GM21576 (cell line): ENCODE measurements around the gene TSPAN18.

Experiments used
- ATAC-seq: cut with Tn5 transposase; IDR thresholded peaks from one replicate; pipeline ENCODE4 v1.9.1; 2021; ENCODE audit warnings: mild to moderate bottlenecking, moderate library complexity; ENCODE audit not compliant: unreplicated experiment

The TSPAN18 gene

DNA sequence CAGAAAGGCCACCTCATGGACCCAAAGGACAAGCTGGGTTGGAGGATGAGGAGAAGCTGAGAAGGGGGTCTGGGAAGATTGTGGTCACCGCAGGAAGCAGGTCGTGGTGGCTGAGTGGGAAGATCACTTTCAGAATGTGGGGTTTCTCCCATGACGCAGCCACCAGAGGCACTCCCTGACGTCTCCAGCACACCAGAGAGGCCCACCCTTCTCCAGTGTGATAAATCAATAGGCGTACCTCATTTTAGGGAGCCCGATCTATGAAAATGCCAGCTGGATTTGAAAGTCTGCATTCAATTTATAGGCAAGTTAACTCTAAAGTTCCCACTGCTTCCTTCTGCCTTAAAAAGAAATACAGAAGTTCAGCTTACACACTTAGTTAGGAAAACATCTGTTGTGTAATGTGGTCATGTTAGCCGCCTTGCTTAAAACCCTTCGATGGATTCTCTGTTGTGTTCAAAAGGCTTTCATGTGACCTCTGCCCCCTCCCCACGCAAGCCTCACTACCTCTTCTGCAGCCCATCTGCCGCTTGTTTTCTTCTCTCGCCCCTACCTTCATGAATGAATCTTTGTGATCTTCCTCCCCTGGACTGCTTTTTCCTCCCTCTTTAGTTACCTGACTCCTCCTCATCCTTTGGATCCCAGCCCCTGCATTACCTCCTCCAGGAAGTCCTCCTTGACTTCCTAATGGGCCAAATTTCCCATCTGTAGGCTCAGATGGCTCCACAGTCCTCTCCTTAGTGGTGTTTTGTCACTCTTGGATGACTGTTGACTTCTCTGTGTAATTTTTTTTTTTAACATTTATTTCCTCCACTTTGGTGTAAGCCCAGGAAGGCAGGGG, 10.7 kb downstream of the TSPAN18 start:
- no peak for ATAC-seq

DNA sequence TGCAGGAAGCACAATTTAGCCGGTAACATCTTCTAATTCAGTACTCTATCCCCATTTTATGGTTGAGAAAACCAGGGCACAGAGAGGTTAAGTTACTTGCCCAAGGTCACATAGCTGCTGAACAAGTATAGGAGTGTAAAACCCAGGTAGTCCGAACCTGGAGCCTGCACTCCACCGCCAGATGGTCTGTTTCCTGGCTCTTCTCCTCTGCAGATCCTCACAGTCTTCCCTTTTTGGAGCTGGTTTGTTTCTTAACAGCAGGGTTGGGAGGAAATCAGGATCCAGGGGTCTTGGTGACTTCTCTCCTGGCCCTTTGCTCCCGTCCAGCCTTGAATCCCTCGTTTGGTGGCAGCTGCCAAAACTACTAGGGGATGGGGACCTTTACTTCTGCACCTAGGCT, 12.0 kb downstream of the TSPAN18 start:
- ATAC-seq = no peak

DNA sequence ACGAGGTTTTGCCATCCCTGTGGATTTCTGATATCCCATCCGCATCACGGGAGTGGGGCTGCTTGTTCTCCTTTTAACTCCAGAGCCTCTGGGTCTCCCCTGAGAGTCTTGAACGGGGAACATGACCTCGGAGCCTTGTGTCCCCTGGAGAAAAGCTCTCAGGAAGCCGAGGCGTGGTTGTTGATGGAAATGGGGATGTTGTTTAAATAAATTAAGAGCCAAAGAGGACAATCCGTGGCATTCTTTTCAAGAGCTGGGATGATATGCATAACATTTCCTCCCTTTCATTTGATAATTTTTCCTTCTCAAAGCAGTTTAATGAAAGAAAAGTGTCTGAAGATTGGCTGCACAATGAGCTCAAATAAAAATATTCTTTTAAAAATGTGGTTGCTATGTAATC, 14.2 kb downstream of the TSPAN18 start:
- ATAC-seq = no peak

DNA sequence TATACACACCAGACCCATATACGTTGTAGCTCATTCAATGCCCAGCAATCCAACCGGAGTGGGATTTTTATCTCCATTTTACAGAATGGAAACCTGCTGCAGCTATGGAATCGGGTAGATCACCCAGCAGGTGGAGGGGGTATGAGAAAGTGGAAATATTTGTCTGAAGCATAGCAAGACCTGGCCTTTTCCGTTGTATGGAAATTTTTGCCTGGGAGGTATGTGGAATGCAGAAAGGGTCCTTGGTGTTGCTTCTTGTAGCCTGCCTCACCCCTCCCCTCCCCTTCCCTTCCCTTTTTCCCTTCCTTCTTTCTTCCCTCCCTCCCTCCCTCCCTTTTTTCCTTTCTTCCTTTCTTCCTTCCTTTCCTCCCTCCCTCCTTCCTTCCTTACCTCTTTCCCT, 15.2 kb downstream of the TSPAN18 start:
- no peak for ATAC-seq

DNA sequence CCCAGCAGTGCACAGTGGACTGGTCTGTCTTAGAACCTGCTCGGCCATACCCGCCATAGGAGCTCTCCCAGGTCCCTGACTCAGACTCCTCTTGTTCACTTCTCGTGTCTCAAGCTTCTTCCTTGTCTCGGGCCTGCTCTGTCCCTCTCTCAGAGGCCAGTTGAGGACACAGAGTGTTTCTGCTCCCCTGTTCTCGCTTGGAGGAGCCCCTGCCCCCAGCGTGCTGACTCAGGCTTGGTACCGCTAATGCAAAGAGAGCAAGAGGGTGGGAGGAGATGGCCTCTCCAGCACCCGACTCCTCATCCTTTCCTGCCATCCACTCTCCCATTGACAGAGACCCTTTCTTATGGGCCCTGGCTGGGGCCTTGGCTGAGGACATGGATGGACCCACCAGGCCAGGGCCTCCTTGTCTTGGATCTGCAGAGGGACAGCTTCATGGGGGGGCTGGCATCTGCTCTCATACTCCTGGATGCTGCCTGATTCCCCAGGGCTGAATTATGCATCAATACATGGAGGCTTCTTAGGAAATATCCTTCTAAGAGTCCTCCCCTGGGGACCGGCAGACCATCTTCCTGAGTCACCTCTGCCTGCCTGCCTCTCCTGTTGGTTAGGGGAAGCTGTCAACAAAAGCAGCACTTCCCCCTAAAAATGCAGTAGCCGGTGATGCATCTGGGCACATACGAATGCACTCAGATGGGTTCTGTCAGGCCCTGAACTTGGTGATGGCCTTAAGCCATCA, 15.9 kb downstream of the TSPAN18 start:
- no peak for ATAC-seq

DNA sequence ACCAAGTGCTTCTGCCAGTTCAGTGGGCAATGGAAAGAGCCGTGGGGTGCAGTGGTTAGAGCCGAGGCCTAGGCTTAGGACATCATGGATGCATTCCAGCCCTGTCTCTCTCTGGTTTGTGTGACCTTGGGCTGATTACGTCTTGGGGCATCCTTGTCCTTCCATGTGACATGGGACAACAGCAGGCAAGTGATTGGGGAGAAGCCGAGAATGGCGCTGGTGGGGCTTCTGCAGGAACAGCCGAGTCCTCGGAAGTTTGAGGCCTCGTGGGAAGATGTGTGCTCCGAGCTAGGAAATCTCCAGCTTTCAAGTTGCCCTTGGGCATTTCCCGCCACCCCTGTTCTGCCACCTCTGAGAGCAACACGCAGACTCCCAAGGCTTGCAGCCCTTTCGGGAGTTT, 16.6 kb downstream of the TSPAN18 start:
- ATAC-seq = no peak

DNA sequence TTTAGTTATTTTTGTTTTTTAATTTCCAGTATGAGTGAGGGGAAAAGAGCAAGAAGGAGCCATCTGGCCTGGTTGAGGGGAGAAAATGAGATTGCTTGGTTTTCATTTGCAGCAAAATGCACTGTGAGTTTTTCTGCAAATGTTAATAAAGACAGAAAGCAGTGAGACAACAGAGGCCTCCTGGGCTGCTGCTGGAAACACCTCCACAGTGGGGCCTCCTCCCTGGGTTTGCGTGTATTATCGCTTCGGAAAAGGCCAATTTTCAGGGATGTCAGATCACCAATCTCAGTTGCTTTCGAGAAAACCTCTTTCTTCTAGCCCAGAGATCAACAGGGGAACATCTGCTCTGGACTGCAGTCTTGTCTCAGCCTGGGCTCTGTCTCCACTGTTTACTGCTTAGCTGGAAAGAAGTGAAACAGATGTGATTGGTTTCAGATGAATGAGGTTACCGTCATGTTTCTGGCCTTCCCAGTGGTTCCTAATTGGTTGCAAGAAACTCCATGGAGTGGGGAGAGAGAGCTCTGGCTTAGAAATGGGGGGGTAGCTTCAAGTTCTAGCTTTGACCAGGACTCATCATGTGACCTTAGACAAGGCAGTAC, 17.3 kb downstream of the TSPAN18 start:
- ATAC-seq = no peak

DNA sequence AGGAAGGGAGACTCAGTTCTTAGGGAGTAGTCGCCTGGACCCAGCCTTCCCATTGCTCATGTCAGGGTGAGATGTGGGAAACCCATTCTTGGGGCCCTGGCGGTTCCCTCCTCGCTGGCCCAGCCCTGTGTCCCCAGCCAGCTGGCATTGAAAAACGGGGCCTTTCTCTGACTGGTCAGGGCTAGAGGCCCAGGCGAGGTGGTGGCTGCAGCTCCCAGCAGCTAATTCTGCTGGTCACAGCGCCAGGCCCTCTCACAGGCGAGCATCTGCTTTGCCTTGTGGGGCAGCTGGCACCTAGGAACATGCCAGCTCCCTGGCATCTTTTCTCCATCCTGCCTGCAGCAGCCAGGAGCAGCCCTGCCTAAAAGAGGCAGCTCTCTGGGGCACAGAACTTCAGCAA, 20.1 kb downstream of the TSPAN18 start:
- ATAC-seq = no peak

DNA sequence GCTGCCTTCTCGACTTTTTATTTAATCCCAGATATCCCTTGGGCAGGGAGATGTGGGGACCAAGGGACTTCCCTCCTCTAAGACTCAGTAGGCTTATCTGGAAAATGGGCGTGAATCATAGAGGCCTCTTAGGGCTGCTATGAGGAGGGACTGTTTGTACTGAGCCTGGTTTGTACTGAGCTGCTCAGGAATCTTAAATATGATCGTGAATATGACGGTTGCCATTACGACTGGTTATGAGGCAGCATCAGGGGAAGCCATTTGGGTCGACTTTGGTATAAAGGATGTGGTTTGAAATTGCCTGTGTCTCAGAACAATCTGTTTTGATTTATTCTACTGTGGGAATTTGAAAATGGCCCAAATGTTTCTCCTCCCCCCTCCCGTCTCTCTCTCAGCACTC, 20.6 kb downstream of the TSPAN18 start:
- no peak for ATAC-seq

DNA sequence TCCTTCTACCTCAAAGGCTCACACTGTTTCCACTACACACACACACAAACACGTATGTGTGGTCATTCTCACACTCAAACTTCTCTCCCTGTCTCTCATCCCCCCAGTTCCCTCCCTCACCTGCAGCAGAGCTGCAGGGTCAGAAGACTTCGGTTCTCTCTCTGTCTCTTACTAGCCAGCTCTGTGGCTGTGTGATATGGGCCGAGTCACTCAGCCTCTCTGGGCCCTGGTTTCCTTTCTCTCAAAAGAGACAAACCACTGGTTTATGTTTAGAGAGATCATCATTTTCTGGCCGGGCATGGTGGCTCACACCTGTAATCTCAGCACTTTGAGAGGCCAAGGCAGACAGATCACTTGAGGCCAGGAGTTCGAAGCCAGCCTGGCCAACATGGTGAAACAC, 21.1 kb downstream of the TSPAN18 start:
- no peak for ATAC-seq

DNA sequence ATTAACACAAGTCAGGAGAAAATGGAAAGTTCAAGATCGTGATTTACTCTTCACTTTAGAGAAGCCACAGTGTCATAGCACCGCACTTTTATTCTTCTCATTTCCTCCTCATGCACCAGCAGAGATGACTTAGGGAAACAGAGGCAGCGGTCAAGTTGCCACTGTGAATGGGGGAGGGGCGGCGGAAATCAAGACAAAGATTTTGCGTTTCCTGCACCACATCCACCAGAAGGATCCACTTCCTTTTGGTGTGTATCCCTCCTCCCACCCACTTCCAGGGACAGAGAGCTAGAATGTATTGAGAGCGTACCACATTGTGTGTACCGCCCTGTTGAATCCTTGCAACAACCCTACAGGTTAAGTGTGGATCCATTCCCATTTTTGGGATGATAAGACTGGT, 21.8 kb downstream of the TSPAN18 start:
- ATAC-seq = no peak

DNA sequence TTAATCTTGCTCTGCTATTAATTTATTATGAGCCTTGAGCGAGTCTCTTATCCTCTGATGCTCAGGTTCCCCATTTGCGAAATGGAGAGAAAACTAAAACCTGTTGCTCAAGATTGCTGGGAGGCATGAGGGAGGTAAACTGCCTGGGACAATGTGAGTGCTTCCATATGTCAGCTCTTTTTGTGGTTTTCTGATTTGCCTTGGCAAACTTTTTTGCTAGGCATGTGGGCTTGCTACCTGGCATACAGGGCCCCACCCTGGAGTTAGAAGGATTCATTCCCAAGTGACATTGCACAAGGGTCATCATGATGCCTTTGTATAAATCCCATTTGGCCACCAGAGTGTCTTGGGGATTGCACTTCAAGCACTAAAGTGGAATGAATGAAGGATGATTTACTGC, 22.4 kb downstream of the TSPAN18 start:
- no peak for ATAC-seq

DNA sequence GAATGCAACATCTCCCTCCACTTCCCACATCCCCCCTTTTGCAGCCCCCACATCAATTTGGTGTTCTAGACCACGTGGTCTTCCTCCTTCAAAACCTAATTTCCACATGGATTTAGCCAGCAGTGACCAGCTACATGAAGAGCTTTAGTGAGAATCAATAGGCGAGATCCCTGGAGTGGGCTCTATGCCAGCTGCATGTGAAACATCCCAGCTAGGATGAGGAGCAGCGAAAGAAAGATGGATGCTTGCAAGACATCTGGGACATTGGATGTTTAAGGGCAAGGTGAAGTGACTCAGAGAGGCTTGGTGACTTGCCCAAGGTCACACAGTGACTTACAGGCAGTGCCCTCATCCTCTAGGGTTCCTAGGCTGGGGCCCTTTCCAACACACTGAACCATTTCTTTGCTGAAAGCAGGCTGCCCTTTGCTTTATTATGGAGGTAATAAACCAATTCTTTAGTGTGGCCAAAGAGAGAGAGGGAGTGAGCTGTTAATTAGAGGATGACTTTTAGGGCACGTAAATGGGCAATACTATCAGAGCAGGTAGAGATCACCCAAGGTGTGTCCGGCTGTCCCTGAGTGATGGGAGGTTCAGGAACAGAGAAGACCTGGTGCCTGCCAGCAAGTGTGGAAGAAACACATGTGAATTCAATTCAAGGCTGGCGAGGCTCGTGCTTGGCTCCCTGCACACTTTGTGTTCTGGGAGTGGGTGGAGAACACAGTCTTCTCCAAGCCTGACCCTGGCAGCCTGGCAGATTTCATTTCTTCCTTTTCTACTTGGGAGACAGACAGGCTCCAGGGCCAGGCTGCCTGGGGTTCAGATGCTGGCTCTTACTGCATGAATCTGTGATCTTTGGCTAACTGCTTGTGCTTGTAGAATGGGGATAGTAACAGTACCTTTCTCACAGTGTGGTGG, 24.0 kb downstream of the TSPAN18 start:
- ATAC-seq = no peak

DNA sequence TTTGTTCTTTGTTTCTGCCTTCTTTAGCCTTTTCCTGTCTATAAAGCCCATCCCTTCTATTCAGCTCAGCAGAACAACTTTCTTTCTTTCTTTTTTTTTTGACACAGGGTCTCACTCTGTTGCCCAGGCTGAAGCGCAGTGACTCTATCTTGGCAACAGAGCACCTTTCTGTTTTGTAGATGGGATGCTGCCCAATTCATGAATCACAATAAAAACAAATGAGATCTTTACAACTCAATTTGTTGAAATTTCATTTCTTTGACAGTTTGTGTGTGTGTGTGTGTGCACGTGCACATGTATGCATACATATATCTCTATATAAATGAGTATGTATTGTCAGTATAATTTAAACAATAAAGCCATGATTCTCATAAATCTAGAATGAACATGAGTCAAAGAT, 25.5 kb downstream of the TSPAN18 start:
- ATAC-seq = no peak

DNA sequence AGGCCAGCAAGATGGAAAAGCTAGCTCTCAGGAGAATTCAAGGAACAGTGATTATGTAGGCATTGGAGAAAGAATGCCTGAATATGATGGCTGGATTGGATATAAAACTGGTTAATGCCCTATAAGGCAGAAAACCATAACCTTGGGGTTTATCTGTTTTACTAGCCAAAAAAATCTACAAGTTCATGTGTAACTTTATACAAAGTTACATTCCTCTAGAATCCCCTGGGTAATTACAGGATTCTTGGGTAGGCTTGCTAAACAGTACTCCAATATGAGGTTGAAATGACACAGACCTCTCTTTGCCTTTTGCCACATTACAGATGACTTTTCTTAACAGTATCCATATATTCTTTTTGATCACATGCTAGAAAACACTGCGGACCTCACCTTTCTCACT, 26.0 kb downstream of the TSPAN18 start:
- ATAC-seq = no peak

DNA sequence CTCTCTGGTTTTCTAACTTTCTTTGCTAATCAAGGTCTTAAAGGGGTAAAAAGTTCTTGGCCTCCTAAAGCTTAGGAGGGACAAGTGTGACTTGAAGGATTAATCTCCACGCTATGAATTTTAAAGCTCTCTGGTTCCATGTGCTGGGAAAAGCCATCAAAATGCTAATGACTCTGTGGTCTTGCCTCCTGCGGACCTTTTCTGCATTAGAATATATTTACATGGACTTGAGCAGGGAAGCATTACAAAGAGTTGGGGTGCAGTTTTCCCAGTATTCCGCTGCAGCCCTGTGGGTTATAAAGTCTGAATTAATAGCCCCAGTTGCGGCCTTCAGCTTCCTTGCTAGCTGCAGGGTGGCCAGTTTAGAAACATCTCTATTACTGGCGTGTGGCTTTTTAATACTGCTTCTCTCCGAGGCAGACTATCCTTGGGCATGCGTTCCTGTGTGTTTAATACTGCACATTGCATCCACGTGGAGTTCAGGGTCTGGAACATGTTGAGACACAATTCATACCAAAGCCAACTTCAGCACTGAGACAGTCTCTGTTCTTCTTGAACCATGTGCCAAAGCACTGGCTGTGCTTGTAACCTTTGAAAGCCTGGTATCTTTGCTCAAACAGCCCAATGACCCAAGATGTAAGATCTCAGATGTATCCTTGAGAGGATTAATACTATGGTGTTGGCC, 27.3 kb downstream of the TSPAN18 start:
- ATAC-seq = no peak

DNA sequence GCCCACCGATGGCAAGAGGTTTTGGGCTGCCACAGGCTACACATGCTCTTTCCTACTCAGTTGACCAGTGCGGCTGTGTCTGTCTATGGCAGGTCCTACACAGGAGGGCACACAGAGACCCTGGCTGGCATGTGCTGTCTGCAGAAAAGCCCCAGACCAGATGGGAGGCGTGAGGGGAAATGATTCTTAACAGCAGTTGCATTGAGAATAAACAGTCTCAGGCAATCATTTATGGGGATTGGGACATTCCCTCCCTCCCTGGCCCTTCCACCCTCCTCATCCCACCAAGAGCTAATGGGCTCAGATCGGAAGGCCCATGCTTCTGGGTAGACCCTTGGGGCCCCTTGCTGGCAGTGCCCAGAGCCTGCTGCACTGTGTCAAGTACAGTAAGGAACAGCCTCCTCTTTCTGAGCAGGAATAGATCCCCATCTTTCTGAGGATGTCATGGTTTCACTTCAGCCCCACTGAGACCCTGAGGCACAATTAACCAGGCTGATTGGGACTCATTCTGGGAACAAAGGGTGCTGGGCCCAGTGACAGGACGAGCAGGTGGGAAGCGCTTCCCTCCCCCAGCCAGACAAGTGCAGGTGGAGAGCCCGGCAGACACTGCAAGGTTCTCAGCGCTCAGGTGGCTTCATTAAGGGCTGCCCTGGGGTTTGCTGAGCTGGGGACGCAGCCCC, 28.3 kb downstream of the TSPAN18 start:
- no peak for ATAC-seq

DNA sequence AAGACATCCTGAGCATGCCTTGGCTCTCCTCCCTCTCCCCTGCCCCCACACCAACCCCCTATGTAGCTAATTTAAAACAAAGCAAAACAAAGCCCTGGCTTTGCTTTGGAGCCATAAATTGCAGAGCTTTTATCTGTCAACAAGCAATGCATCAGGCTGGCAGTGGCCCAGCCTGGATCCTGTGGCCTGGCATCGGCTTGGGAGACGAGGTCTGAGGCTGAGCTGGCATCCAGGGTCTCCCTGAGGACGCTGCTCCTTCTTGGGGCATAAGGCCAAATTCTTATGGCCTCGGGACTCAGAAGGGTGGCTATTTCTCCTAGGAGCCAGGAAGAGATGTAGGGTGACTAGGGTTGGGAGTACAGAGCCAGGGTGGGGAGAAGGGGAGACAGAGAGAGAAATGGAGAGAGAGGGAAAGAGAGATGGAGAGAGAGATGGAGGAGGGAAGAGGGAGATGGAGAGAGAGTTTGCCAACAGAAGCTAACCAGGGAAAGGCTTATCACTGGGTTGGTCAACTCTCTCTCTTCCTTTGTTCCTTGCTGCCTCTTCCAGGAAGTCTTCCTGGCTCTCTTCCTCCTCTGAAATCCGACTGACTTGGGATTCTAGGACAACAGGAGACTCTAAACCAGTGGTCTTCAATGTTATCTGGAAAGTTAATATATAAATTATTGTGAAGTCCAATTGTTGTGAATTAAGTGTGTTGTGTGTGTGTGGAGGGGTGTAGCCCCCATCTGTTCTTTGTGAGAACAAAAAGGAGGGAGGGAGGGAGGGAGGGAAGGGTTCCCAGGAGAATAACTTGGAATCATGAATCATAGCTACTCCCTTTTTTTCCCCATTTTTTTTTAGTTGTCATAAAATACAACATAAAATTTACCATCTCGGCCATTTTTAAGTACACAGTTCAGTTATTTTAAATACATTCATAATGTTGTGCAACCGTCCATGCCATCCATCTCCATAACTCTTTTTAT, 29.1 kb downstream of the TSPAN18 start:
- no peak for ATAC-seq

DNA sequence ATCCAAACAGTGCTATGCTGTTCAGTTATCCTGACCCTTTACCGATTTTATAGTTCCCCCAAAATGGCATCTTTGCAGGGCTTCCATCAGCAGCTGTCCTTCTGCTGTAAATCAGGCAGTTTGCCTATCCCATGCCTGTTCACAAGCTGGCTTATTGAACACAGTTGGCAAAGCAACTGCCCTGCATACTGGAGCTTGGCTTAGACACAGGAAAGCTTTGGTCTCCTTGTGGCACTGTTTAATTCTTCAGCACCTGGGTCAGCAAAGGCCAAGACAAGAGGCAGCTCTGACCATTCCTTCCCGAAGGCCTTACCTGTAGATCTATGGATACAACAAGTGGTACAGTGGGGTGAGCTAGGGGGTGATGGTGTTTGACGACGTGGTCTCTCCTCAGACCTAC, 32.2 kb downstream of the TSPAN18 start:
- ATAC-seq = no peak
